Measurements from ENCODE around the gene ARF4. TPM values are rescaled to one million over a fixed set of nuclear protein-coding genes. Genes with fewer than 3 reads are reported as not detected.

ARF4 gene
- total and polyA plus RNA-seq, 2 donors (not counting 1 experiment from before 2014, with no cell fraction given): 30.2 to 38.1 TPM

GRCh38 chr3:57555306-57555705 lies 41.8 kb downstream of the ARF4 start:
- H3K36me3 ChIP-seq (replicated peaks in 1 of 2; ENCODE audit: control extremely low read depth in 1 of 2, control insufficient read depth in 1 of 2, extremely low read depth in 1 of 2, insufficient read depth in 2 of 2, low read length in 1 of 2): peaks cover 7 to 10% of the 10 kb centered on the region in 2 experiments
- H2AFZ ChIP-seq (ENCODE audit: insufficient read depth, low read depth, low read length, poor library complexity, severe bottlenecking): peak overlapping the region; percentile 94
- no peaks in the 10 kb centered on the region for H3K9me3 ChIP-seq (ENCODE audit: control extremely low read depth in 1 of 3, control insufficient read depth in 2 of 3, insufficient read depth in 1 of 3, low read length in 2 of 3)
- peak overlapping the region; percentile 78 for H3K4me2 ChIP-seq (replicated peaks; ENCODE audit: low read depth, low read length, poor library complexity, severe bottlenecking)
- H3K9ac ChIP-seq (ENCODE audit: low read length): peak overlapping the region; percentile 86
- DNase-seq: no peak
- peak overlapping the region; percentile 70 to 90 (median 84) for H3K4me3 ChIP-seq (ENCODE audit: control extremely low read depth in 1 of 5, extremely low read depth in 1 of 5, insufficient read depth in 1 of 5, low read depth in 2 of 5, low read length in 4 of 5)
- ChIA-PET POLR2A (interaction anchor here (1.3 to 2.3 kb wide), 2 partner anchors 41 to 201 kb away, joined by 5 to 26 read pairs; partner anchors contain the start of genes ARF4 and SLMAP), CTCF (interaction anchor here (1.4 to 2.6 kb wide), 4 partner anchors 25 to 201 kb away, joined by 4 to 16 read pairs (median 5); partner anchors contain the start of genes ARF4 and SLMAP)
- intact Hi-C loops (cut with micrococcal nuclease): loop anchor here (5.0 to 10.0 kb wide), 2 partner anchors 321 to 562 kb away; no protein-coding TSS in a partner anchor
- Mint-ChIP-seq H3K4me1 (peaks cover 34% of the 10 kb centered on the region), H3K27me3 (no peaks in the 10 kb centered on the region), H3K27ac (peak overlapping the region; percentile 100), H3K4me3 (peak overlapping the region; percentile 88), H3K9me3 (ENCODE audit: insufficient read depth) (no peaks in the 10 kb centered on the region)
- TF ChIP-seq CTCF (IDR thresholded peaks at IDR 0.05) (no peak), EZH2 (IDR thresholded peaks at IDR 0.05; ENCODE audit: borderline replicate concordance, insufficient read depth, low read depth, low read length, poor library complexity, severe bottlenecking) (no peak)
- H3K27ac ChIP-seq (ENCODE audit: low read length in 2 of 2): peak overlapping the region; percentile 91 to 100
- peaks cover 10% of the 10 kb centered on the region for H4K20me1 ChIP-seq (ENCODE audit: control insufficient read depth, insufficient read depth, low read length, poor library complexity, severe bottlenecking)
- no peaks in the 10 kb centered on the region for H3K27me3 ChIP-seq (replicated peaks in 1 of 4; ENCODE audit: control extremely low read depth in 1 of 4, control insufficient read depth in 3 of 4, insufficient read depth in 4 of 4, low read length in 3 of 4)
- no peak for ATAC-seq (ENCODE audit: low read depth)
- WGBS (ENCODE audit: insufficient coverage): no CpG with 5 or more reads among the region's 8 CpGs
- H3K79me2 ChIP-seq (ENCODE audit: control insufficient read depth, insufficient read depth, low read length): peaks cover 50% of the 10 kb centered on the region
- peaks cover 14 to 30% of the 10 kb centered on the region in 2 donors for H3K4me1 ChIP-seq (ENCODE audit: control insufficient read depth in 2 of 2, insufficient read depth in 2 of 2, low read length in 2 of 2)

GRCh38 chr3:57546616-57547015 lies 50.5 kb downstream of the ARF4 start:
- Histone ChIP-seq H3K9ac (ENCODE audit: low read length) (no peak overlapping the region), H3K4me3 (ENCODE audit: control extremely low read depth in 1 of 5, extremely low read depth in 1 of 5, insufficient read depth in 1 of 5, low read depth in 2 of 5, low read length in 4 of 5) (no peak overlapping the region), H3K9me3 (ENCODE audit: control extremely low read depth in 1 of 3, control insufficient read depth in 2 of 3, insufficient read depth in 1 of 3, low read length in 2 of 3) (no peaks in the 10 kb centered on the region), H3K4me1 (ENCODE audit: control insufficient read depth in 2 of 2, insufficient read depth in 2 of 2, low read length in 2 of 2) (peaks cover 11 to 14% of the 10 kb centered on the region in 2 donors), H2AFZ (ENCODE audit: insufficient read depth, low read depth, low read length, poor library complexity, severe bottlenecking) (no peak overlapping the region), H3K36me3 (replicated peaks in 1 of 2; ENCODE audit: control extremely low read depth in 1 of 2, control insufficient read depth in 1 of 2, extremely low read depth in 1 of 2, insufficient read depth in 2 of 2, low read length in 1 of 2) (no peaks in the 10 kb centered on the region), H3K27ac (ENCODE audit: low read length in 2 of 2) (no peak overlapping the region), H3K79me2 (ENCODE audit: control insufficient read depth, insufficient read depth, low read length) (no peaks in the 10 kb centered on the region), H3K27me3 (replicated peaks in 1 of 4; ENCODE audit: control extremely low read depth in 1 of 4, control insufficient read depth in 3 of 4, insufficient read depth in 4 of 4, low read length in 3 of 4) (no peaks in the 10 kb centered on the region), H3K4me2 (replicated peaks; ENCODE audit: low read depth, low read length, poor library complexity, severe bottlenecking) (no peak overlapping the region), H4K20me1 (ENCODE audit: control insufficient read depth, insufficient read depth, low read length, poor library complexity, severe bottlenecking) (no peaks in the 10 kb centered on the region)
- no CpG with 5 or more reads among the region's 1 CpG for WGBS (ENCODE audit: insufficient coverage)
- H3K27ac Mint-ChIP-seq: no peak overlapping the region
- peaks cover 11% of the 10 kb centered on the region for H3K4me1 Mint-ChIP-seq
- no peak for DNase-seq
- intact Hi-C loops (cut with micrococcal nuclease): no loop called here
- H3K9me3 Mint-ChIP-seq (ENCODE audit: insufficient read depth): no peaks in the 10 kb centered on the region
- ChIA-PET POLR2A (no interaction called here), CTCF (no interaction called here)
- H3K4me3 Mint-ChIP-seq: no peak overlapping the region
- TF ChIP-seq CTCF (IDR thresholded peaks at IDR 0.05) (no peak), EZH2 (IDR thresholded peaks at IDR 0.05; ENCODE audit: borderline replicate concordance, insufficient read depth, low read depth, low read length, poor library complexity, severe bottlenecking) (no peak)
- no peak for ATAC-seq (ENCODE audit: low read depth)
- no peaks in the 10 kb centered on the region for H3K27me3 Mint-ChIP-seq

All from B cell (primary cell).